HEK293 (cell line): ENCODE data around the gene ICOS.

Experiments used
- REPIN1 ChIP-seq: fragments of 450-650 bp; formaldehyde crosslinking; IDR thresholded peaks from 2 replicates; pipeline ENCODE4 v1.5.1; 2017; ENCODE audit warnings: missing biosample characterization, missing genetic modification characterization, low read depth
- ZFP3 ChIP-seq: fragments of 450-650 bp; formaldehyde crosslinking; IDR thresholded peaks from 2 replicates; pipeline ENCODE4 v1.5.1; 2016; ENCODE audit warnings: low read depth, missing biosample characterization, missing genetic modification characterization
- ZNF530 ChIP-seq: fragments of 450-650 bp; formaldehyde crosslinking; IDR thresholded peaks from 2 replicates; pipeline ENCODE4 v1.5.1; 2016; ENCODE audit warnings: low read depth, missing biosample characterization, missing genetic modification characterization
- ZNF548 ChIP-seq: fragments of 450-650 bp; formaldehyde crosslinking; IDR thresholded peaks from 2 replicates; pipeline ENCODE4 v1.5.1; 2016; ENCODE audit warnings: missing biosample characterization, missing genetic modification characterization
- ZNF777 ChIP-seq: fragments of 450-650 bp; formaldehyde crosslinking; IDR thresholded peaks from 2 replicates; pipeline ENCODE4 v1.5.1; 2017; ENCODE audit warnings: missing biosample characterization, missing genetic modification characterization, borderline replicate concordance
- ZSCAN30 ChIP-seq: fragments of 450-650 bp; IDR thresholded peaks from 2 replicates; pipeline ENCODE4 v1.5.1; 2018; ENCODE audit warnings: missing biosample characterization, mild to moderate bottlenecking, missing genetic modification characterization, moderate library complexity
- TF ChIP-seq, protein P1 (sequence below): fragments of 450-650 bp; formaldehyde crosslinking; IDR thresholded peaks from 2 replicates; pipeline ENCODE4 v1.5.1; 2016; ENCODE audit warnings: missing biosample characterization, missing genetic modification characterization

DNA sequence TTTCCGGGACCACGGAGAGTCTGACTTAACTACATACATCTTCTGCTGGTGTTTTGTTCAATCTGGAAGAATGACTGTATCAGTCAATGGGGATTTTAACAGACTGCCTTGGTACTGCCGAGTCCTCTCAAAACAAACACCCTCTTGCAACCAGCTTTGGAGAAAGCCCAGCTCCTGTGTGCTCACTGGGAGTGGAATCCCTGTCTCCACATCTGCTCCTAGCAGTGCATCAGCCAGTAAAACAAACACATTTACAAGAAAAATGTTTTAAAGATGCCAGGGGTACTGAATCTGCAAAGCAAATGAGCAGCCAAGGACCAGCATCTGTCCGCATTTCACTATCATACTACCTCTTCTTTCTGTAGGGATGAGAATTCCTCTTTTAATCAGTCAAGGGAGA, 23.1 kb downstream of the ICOS start:
- TF ChIP-seq REPIN1 (tag by site-specific recombination), result no peak
- no peak for TF ChIP-seq ZFP3
- TF ChIP-seq ZNF777 (tag by site-specific recombination), result no peak
- TF ChIP-seq ZNF548, result no peak
- TF ChIP-seq, protein P1, sequence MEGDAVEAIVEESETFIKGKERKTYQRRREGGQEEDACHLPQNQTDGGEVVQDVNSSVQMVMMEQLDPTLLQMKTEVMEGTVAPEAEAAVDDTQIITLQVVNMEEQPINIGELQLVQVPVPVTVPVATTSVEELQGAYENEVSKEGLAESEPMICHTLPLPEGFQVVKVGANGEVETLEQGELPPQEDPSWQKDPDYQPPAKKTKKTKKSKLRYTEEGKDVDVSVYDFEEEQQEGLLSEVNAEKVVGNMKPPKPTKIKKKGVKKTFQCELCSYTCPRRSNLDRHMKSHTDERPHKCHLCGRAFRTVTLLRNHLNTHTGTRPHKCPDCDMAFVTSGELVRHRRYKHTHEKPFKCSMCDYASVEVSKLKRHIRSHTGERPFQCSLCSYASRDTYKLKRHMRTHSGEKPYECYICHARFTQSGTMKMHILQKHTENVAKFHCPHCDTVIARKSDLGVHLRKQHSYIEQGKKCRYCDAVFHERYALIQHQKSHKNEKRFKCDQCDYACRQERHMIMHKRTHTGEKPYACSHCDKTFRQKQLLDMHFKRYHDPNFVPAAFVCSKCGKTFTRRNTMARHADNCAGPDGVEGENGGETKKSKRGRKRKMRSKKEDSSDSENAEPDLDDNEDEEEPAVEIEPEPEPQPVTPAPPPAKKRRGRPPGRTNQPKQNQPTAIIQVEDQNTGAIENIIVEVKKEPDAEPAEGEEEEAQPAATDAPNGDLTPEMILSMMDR, result no peak
- TF ChIP-seq ZSCAN30 (tag by site-specific recombination), result no peak
- TF ChIP-seq ZNF530 (tag by site-specific recombination), result no peak
